DOHH2 (cell line): ENCODE measurements around the gene PLA2G2C.

Source experiments
- EZH2phosphoT487 ChIP-seq: fragments of 200-600 bp; sonication (generic); IDR thresholded peaks from 2 replicates; pipeline ENCODE4 v1.6.1; 2017; ENCODE audit warnings: borderline replicate concordance, mild to moderate bottlenecking, antibody characterized with exemption, low read length, moderate library complexity, mixed read lengths
- TF ChIP-seq, protein P1 (sequence below): fragments of 200-600 bp; sonication (generic); IDR thresholded peaks from one replicate; pipeline ENCODE4 v1.5.1; 2014; ENCODE audit warnings: antibody characterized with exemption, mild to moderate bottlenecking, low read depth, low read length; ENCODE audit not compliant: poor library complexity, severe bottlenecking

DNA sequence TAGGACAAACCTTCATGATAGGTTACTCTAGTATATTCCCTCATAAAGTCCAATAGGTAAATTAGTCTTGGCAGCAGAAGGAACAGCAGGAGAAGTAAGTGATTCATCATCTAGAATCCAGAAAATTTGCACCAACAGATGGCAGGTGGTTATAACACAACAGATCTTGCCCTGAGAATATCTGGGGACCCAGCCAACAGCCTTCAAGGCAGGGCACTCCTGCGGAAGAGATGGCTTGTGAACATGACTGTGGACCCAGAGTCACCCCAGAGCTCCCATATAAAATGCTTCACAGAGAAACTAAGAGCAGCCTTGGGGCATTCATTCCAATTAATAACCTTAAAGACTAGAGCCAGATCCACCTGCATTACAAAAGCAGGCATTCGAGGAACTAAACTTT, 7.9 kb upstream of the PLA2G2C start:
- TF ChIP-seq, protein P1, sequence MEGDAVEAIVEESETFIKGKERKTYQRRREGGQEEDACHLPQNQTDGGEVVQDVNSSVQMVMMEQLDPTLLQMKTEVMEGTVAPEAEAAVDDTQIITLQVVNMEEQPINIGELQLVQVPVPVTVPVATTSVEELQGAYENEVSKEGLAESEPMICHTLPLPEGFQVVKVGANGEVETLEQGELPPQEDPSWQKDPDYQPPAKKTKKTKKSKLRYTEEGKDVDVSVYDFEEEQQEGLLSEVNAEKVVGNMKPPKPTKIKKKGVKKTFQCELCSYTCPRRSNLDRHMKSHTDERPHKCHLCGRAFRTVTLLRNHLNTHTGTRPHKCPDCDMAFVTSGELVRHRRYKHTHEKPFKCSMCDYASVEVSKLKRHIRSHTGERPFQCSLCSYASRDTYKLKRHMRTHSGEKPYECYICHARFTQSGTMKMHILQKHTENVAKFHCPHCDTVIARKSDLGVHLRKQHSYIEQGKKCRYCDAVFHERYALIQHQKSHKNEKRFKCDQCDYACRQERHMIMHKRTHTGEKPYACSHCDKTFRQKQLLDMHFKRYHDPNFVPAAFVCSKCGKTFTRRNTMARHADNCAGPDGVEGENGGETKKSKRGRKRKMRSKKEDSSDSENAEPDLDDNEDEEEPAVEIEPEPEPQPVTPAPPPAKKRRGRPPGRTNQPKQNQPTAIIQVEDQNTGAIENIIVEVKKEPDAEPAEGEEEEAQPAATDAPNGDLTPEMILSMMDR: no peak
- TF ChIP-seq EZH2phosphoT487: no peak
